Neural progenitor cell (in vitro differentiated cells): ENCODE data around the gene SLC30A2. TPM values are rescaled to one million over a fixed set of nuclear protein-coding genes. Genes with fewer than 3 reads are reported as not detected.
A peak's percentile ranks its signal among the peaks of the same experiment; 100 is the strongest.

Experiments
- DNase-seq: peaks from one replicate; pipeline ENCODE4 v3.0.0-alpha.2; 2016; ENCODE audit warnings: low spot score
- H2AFZ ChIP-seq: fragments of 200-600 bp; sonication (generic); replicated peaks from 2 replicates; pipeline ENCODE4 v1.6.1; 2016; ENCODE audit warnings: antibody characterized with exemption
- H3F3A ChIP-seq: fragments of 200-600 bp; sonication (generic); 2 replicates; pipeline ENCODE4 v1.6.1; 2016; ENCODE audit warnings: antibody characterized with exemption, low read depth
- H3K27ac ChIP-seq: fragments of 200-600 bp; sonication (generic); 2 replicates; pipeline ENCODE4 v1.5.1; 2016; ENCODE audit warnings: mild to moderate bottlenecking
- H3K27me3 ChIP-seq: fragments of 200-600 bp; sonication (generic); 2 replicates; pipeline ENCODE4 v1.6.1; 2016; ENCODE audit warnings: mild to moderate bottlenecking, moderate library complexity
- H3K36me3 ChIP-seq: fragments of 200-600 bp; sonication (generic); 2 replicates; pipeline ENCODE4 v1.5.1; 2016
- H3K4me1 ChIP-seq: fragments of 200-600 bp; sonication (generic); 2 replicates; pipeline ENCODE4 v1.6.1; 2016; ENCODE audit warnings: mixed run types
- H3K4me2 ChIP-seq: fragments of 200-600 bp; sonication (generic); 2 replicates; pipeline ENCODE4 v1.6.1; 2016
- H3K4me3 ChIP-seq: fragments of 200-600 bp; sonication (generic); 2 replicates; pipeline ENCODE4 v1.5.1; 2016
- H3K79me2 ChIP-seq: fragments of 200-600 bp; sonication (generic); 2 replicates; pipeline ENCODE4 v1.6.1; 2016; ENCODE audit warnings: low read depth
- H3K9ac ChIP-seq: fragments of 200-600 bp; sonication (generic); 2 replicates; pipeline ENCODE4 v1.6.1; 2016
- H3K9me3 ChIP-seq: fragments of 200-600 bp; sonication (generic); 2 replicates; pipeline ENCODE4 v1.5.1; 2016; ENCODE audit warnings: low read depth
- H4K20me1 ChIP-seq: fragments of 200-600 bp; sonication (generic); 2 replicates; pipeline ENCODE4 v1.6.1; 2016; ENCODE audit warnings: low read depth
- H3K27ac Mint-ChIP-seq: 3 replicates; pipeline ENCODE4 v1.8.0; 2021; ENCODE audit warnings: mixed read lengths
- H3K27me3 Mint-ChIP-seq: 2 replicates; pipeline ENCODE4 v1.8.0; 2022; ENCODE audit warnings: low read depth, mild to moderate bottlenecking, inconsistent platforms, moderate library complexity, mixed read lengths; ENCODE audit not compliant: insufficient read depth
- H3K36me3 Mint-ChIP-seq: 3 replicates; pipeline ENCODE4 v1.8.0; 2021; ENCODE audit warnings: mixed read lengths
- H3K4me1 Mint-ChIP-seq: 3 replicates; pipeline ENCODE4 v1.8.0; 2021; ENCODE audit warnings: mixed read lengths
- H3K4me3 Mint-ChIP-seq: 3 replicates; pipeline ENCODE4 v1.8.0; 2021; ENCODE audit warnings: mild to moderate bottlenecking, moderate library complexity, mixed read lengths
- H3K9me3 Mint-ChIP-seq: 3 replicates; pipeline ENCODE4 v1.8.0; 2020; ENCODE audit warnings: mixed read lengths
- EZH2 ChIP-seq: fragments of 200-600 bp; sonication (generic); IDR thresholded peaks from 2 replicates; pipeline ENCODE4 v1.6.1; 2017; ENCODE audit warnings: antibody characterized with exemption, mild to moderate bottlenecking, moderate library complexity
- EZH2phosphoT487 ChIP-seq: fragments of 200-600 bp; sonication (generic); IDR thresholded peaks from 2 replicates; pipeline ENCODE4 v1.6.1; 2017; ENCODE audit warnings: antibody characterized with exemption
- total RNA-seq: library from RNA; depleted of rRNA; stranded (reverse); fragments of >200 nt; gene quantifications from 2 replicates; pipeline ENCODE4 v1.2.3, GENCODE V29; 2015; ENCODE audit warnings: low replicate concordance
- TF ChIP-seq, protein P1 (sequence below): fragments of 200-600 bp; sonication (generic); IDR thresholded peaks from 2 replicates; pipeline ENCODE4 v1.5.1; 2017; ENCODE audit warnings: antibody characterized with exemption, mild to moderate bottlenecking

SLC30A2 gene
- total RNA-seq, 1 donor from 2014 or later, result not detected

DNA sequence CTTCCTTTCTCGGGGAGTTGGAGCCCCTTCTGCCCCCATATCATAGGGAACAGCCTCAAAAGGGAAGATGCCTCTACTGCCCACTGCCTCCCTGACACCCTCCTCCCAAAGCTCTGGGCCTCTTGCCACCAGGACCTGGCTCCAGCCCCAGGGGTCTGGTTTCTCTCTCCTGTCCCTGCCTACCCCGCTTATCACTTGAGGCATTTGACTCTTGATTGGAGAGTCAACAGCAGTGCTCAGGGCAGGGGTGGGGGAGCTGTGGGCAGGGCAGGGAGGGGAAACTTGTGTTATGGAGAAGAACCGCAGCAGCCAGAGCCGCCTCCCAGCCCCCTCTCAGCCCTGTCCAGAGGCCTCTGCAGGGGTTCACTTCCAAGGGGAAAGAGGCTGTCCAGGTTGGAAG is 20.9 kb upstream of the SLC30A2 start:
- Mint-ChIP-seq H3K36me3 (no peaks in the 10 kb centered on the region), H3K4me3 (no peak overlapping the region), H3K4me1 (peaks cover 4% of the 10 kb centered on the region), H3K9me3 (no peaks in the 10 kb centered on the region), H3K27me3 (peaks cover 9% of the 10 kb centered on the region), H3K27ac (no peak overlapping the region)
- Histone ChIP-seq H3K4me1 (no peaks in the 10 kb centered on the region), H3K4me3 (no peak overlapping the region), H4K20me1 (no peaks in the 10 kb centered on the region), H2AFZ (no peak overlapping the region), H3K4me2 (no peak overlapping the region), H3K27me3 (no peaks in the 10 kb centered on the region), H3F3A (no peaks in the 10 kb centered on the region), H3K36me3 (no peaks in the 10 kb centered on the region), H3K9me3 (no peaks in the 10 kb centered on the region), H3K79me2 (no peaks in the 10 kb centered on the region), H3K27ac (no peak overlapping the region), H3K9ac (no peak overlapping the region)
- no peak for TF ChIP-seq EZH2
- DNase-seq, result no peak

DNA sequence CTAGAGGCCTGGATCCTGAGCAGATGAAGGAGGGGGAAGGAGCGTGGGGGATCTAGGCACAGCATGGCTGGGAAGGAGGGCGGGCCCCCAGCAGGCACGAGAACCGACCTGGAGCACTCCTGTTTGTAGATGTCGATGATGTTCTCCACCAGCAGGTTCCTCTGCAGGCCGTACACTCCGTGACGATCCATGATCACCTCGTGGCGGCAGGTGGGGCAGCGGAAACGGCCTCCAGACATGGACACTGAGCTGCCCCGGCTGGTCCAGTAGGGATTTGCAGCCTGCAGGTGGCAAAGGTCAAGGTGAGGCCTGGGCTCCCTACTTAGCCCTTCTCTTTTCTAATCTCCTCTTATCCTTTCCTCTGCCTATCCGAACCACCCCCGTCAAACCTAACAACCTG is 20.2 kb upstream of the SLC30A2 start:
- Histone ChIP-seq H2AFZ (no peak overlapping the region), H3F3A (no peaks in the 10 kb centered on the region), H4K20me1 (no peaks in the 10 kb centered on the region), H3K4me2 (no peak overlapping the region), H3K27ac (no peak overlapping the region), H3K9me3 (no peaks in the 10 kb centered on the region), H3K36me3 (no peaks in the 10 kb centered on the region), H3K27me3 (no peaks in the 10 kb centered on the region), H3K9ac (no peak overlapping the region), H3K4me1 (no peaks in the 10 kb centered on the region), H3K4me3 (no peak overlapping the region), H3K79me2 (no peaks in the 10 kb centered on the region)
- TF ChIP-seq EZH2 (no peak), EZH2phosphoT487 (no peak)
- TF ChIP-seq, protein P1, sequence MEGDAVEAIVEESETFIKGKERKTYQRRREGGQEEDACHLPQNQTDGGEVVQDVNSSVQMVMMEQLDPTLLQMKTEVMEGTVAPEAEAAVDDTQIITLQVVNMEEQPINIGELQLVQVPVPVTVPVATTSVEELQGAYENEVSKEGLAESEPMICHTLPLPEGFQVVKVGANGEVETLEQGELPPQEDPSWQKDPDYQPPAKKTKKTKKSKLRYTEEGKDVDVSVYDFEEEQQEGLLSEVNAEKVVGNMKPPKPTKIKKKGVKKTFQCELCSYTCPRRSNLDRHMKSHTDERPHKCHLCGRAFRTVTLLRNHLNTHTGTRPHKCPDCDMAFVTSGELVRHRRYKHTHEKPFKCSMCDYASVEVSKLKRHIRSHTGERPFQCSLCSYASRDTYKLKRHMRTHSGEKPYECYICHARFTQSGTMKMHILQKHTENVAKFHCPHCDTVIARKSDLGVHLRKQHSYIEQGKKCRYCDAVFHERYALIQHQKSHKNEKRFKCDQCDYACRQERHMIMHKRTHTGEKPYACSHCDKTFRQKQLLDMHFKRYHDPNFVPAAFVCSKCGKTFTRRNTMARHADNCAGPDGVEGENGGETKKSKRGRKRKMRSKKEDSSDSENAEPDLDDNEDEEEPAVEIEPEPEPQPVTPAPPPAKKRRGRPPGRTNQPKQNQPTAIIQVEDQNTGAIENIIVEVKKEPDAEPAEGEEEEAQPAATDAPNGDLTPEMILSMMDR, result no peak
- Mint-ChIP-seq H3K9me3 (no peaks in the 10 kb centered on the region), H3K4me3 (peak overlapping the region; percentile 45), H3K4me1 (peaks cover 4% of the 10 kb centered on the region), H3K27me3 (peaks cover 9% of the 10 kb centered on the region), H3K27ac (peak overlapping the region; percentile 78), H3K36me3 (no peaks in the 10 kb centered on the region)
- DNase-seq, result no peak

DNA sequence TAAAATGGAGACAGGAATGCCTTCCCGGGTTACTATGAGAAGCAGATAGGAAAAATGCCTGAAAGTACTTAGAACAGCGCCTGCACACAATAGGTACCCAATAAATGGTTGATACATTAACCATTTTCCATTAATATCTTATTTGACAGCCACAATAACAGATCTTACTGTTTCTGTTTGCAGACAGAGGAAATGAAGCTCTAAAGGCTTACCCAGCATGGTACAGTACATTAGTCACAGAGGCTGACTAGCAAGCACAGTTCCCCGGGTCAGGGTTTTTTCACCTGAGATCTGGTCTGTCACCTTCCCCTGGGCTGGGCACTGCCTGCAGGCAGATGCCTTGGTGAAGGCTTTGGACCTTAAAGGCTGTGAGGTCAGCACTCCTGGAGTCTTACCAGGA is 18.6 kb upstream of the SLC30A2 start:
- H3K27me3 Mint-ChIP-seq, result peaks cover 6% of the 10 kb centered on the region
- TF ChIP-seq EZH2 (no peak), EZH2phosphoT487 (no peak)
- H3K36me3 ChIP-seq, result no peaks in the 10 kb centered on the region
- no peak overlapping the region for H3K4me3 Mint-ChIP-seq
- peaks cover 8% of the 10 kb centered on the region for H3K4me1 ChIP-seq
- H3K27ac ChIP-seq, result no peak overlapping the region
- no peaks in the 10 kb centered on the region for H3K9me3 Mint-ChIP-seq
- H3K4me3 ChIP-seq, result no peak overlapping the region
- peaks cover 4% of the 10 kb centered on the region for H3K4me1 Mint-ChIP-seq
- no peaks in the 10 kb centered on the region for H3K9me3 ChIP-seq
- no peak overlapping the region for H3K9ac ChIP-seq
- H3K79me2 ChIP-seq, result no peaks in the 10 kb centered on the region
- no peak overlapping the region for H2AFZ ChIP-seq
- H3K36me3 Mint-ChIP-seq, result no peaks in the 10 kb centered on the region
- H3F3A ChIP-seq, result no peaks in the 10 kb centered on the region
- no peak overlapping the region for H3K27ac Mint-ChIP-seq
- no peaks in the 10 kb centered on the region for H3K27me3 ChIP-seq
- no peak overlapping the region for H3K4me2 ChIP-seq
- no peak for DNase-seq
- no peaks in the 10 kb centered on the region for H4K20me1 ChIP-seq

DNA sequence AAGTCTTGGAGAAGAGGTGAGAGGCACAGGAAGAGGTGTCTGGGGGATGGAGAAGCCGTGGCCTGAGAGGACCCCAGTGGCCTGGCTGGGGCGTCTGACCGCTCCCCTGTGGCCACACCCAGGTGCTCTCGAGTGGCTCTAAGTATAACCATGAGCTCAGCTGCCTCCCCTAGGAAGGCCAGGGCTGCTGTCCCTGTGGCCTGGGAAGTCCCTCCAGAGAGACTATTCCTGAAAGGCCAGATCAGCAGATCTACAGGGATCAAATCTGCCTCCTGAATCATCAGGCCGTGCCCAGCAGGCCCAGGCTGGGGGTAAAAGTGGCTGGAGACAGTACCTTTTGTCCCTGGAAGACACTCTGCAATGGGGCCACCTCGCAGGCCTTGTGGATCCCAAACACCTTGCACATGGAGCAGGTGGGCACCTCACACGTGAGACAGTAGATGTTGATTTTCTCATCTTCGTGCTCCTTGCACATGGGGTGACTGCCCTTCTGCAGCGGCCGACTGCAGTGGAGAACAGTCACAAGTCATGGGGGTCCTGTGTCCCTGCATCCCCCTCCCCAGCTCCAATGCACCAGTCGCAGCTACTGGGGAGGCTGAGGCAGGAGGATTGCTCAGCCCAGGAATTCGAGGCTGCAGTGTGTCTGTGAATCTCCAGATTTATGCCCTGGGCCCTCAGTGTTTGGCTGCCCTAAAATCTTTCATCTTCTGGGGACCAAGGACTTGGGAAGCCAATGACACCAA is 15.1 kb upstream of the SLC30A2 start:
- no peaks in the 10 kb centered on the region for H3F3A ChIP-seq
- no peaks in the 10 kb centered on the region for H3K36me3 ChIP-seq
- no peaks in the 10 kb centered on the region for H3K9me3 Mint-ChIP-seq
- no peaks in the 10 kb centered on the region for H3K79me2 ChIP-seq
- H3K4me2 ChIP-seq, result no peak overlapping the region
- H3K4me3 Mint-ChIP-seq, result no peak overlapping the region
- no peaks in the 10 kb centered on the region for H4K20me1 ChIP-seq
- H3K9ac ChIP-seq, result no peak overlapping the region
- TF ChIP-seq, protein P1, result no peak
- no peak for TF ChIP-seq EZH2phosphoT487
- TF ChIP-seq EZH2, result no peak
- H3K36me3 Mint-ChIP-seq, result no peaks in the 10 kb centered on the region
- H3K4me1 ChIP-seq, result peaks cover 8% of the 10 kb centered on the region
- H3K27me3 ChIP-seq, result peaks cover 9% of the 10 kb centered on the region
- H3K4me1 Mint-ChIP-seq, result peaks cover 2% of the 10 kb centered on the region
- H3K27me3 Mint-ChIP-seq, result peaks cover 8% of the 10 kb centered on the region
- no peak overlapping the region for H2AFZ ChIP-seq
- peak overlapping the region; percentile 93 for H3K27ac Mint-ChIP-seq
- DNase-seq, result no peak
- H3K4me3 ChIP-seq, result no peak overlapping the region
- no peaks in the 10 kb centered on the region for H3K9me3 ChIP-seq
- H3K27ac ChIP-seq, result no peak overlapping the region
